T-helper 2 cell (primary cell): ENCODE measurements around the gene SF3A2.
A peak's percentile ranks its signal among the peaks of the same experiment; 100 is the strongest.
"Not testable (repeated sequence)": the region's sequence is repeated elsewhere in the genome, so short reads cannot be mapped to it uniquely, and the experiment has no call there.

Source experiments
- DNase-seq, 5 experiments: peaks; one replicate each; pipeline versions ENCODE4 v3.0.0 to v3.0.0-alpha.2; 2012 to 2022

The SF3A2 gene

DNA sequence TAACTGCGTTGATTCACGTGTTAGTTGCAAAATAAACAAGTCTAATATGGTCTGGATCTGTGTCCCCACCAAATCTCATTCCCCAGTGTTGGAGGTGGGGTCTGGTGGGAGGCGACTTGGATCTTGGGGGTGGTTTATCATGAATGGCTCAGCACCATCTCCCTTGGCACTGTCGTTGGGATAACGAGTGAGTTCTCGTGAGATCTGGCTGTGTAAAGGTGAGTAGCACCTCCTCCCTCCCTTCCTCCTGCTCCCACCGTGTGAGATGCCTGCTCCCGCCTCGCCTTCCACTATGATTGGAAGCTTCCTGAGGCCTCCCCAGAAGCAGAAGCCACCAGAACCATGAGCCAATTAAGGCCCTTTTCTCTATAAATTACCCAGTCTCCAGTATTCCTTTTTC lies 40.5 kb downstream of the SF3A2 start:
- DNase-seq = no peak

DNA sequence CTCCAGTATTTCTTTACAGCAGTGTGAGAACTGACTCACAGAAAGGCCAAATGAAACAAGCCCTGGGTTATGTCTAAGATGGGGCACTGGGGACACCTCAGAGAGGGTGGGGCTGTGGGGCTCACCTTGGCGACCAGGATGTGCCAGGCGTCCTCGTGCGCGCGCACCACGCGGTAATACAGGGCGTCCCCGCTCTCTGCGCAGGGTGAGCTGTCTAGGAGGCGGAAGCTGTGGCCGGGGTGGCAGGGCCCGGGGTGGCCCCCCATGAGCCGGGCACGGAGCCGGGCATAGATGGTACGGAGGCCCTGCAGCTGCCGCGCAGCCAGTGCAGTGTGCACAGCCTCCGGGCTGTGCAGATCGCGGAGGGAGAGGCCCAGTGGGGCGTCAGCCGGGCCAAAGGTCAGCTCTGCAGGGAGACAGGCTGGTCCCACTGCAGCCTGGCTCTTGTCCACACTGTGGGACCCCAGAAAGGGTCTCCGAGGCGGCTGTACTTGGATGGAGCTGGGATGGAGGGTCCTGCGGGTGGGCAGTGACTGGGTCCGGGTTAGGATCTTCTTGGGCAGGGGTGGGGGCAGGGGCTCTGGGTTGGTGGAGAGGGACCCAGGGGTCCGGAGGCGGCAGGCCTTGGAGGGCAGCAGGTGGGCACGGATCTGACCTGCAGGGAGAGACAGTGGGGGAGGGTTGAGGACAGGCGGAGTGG lies 42.0 kb downstream of the SF3A2 start:
- DNase-seq = no peak

DNA sequence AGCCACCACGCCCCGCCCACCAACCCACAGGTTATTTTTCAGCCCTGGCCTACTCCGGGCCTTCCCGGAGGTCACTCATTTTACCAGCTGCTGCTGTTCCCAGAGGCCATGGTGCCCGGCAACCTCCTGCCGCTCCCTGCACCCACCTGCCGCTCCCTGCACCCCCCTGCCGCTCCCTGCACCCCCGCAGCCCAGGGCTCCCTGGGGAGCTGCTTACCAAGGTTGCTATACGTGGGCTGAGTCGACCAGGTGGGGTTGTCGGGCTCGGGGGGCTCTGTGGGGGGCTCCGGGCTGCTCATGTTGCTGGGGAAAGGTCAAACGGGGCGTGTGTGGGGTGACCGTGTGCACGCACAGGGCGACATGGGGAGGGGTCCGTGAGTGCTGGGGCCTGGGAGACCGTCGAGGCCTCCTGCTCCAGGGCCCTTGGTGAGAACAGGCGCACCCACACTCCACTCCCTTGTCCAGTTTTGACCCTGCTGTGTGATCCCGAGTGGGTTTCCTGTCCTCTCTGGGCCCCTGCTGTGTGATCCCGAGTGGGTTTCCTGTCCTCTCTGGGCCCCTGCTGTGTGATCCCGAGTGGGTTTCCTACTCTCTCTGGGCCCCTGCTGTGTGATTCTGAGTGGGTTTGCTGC lies 44.1 kb downstream of the SF3A2 start:
- DNase-seq = no peak

DNA sequence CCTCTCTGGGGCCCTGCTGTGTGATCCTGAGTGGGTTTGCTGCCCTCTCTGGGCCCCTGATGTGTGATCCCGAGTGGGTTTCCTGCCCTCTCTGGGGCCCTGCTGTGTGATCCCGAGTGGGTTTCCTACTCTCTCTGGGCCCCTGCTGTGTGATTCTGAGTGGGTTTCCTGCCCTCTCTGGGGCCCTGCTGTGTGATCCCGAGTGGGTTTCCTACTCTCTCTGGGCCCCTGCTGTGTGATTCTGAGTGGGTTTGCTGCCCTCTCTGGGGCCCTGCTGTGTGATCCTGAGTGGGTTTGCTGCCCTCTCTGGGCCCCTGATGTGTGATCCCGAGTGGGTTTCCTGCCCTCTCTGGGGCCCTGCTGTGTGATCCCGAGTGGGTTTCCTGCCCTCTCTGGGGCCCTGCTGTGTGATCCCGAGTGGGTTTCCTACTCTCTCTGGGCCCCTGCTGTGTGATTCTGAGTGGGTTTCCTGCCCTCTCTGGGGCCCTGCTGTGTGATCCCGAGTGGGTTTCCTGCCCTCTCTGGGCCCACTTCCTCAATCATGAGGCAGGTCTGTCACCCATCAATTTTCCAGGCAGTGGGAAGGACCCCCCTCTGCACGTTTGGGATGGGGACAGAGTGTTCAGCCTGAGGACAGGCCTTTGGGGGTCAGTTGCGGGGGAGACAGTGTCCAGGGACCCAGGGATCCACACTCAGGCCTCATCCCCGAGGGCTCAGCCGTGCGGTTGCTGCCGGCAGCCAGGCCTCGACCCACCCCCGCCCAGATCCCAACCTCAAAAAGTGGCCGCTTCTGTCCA lies 44.8 kb downstream of the SF3A2 start:
- not testable (repeated sequence) for DNase-seq

DNA sequence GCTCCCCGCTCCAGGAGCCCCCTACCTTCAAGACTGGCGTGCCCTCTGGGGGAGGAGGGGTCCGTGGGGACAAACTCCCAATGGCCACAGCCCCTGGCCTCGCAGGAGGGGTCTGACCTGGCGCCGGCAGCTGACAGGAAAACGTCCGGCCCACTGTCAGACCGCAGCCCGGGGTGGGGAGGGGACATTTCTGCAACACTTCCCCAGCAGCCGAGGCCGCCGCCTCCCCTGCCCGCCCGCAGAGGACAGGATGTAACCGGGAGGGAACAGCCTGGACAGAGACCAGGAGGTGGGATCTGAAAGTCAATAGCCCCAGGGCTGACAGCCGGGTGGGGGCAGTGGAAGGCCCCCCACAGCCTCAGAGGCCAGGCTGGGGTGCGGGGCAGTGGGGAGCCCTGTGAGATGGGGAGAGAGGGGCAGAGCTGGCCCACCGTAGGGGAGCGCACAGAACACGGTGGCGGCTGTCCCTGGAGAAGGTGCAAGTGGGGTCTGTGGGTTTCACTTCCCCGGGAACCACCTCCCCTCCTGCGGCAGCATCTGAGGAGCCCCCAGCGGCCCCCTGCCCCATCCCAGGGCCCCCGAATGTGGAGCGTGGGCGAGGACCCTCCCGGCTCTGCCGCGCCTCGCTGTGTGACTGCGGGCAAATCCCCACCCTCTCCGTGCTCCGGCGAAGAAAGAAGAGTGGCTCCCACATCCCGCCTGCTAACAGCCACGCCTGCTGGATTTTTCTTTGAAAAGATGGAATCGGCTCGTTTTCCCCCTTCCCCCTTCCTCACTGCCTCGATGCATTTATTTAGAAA lies 45.6 kb downstream of the SF3A2 start, which contains the start of gene PEAK3:
PEAK3 (minus strand) TSS at position 114 of the 800 bp plus-strand sequence. CDS start 1,244 bp downstream, outside the sequence.
- peak in 2 of 5 experiments; percentile 45 to 46 for DNase-seq

DNA sequence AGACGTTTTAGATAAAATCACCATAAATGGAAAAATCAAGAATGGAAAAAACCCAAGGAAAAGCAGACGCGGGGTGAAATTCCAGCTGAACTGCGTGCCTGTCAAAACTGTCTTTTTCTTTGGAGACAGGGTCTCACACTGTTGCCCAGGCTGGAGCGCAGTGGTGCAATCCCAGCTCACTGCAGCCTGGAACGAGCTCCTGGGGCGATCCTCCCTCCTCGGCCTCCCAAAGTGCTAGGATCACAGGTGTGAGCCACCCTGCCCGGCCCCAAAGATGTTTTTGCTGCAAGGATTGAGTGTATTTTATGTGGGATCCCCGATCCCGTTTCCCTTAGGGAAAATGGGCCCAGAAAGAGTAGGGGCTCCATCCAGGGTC lies 46.2 kb downstream of the SF3A2 start:
- no peak for DNase-seq

DNA sequence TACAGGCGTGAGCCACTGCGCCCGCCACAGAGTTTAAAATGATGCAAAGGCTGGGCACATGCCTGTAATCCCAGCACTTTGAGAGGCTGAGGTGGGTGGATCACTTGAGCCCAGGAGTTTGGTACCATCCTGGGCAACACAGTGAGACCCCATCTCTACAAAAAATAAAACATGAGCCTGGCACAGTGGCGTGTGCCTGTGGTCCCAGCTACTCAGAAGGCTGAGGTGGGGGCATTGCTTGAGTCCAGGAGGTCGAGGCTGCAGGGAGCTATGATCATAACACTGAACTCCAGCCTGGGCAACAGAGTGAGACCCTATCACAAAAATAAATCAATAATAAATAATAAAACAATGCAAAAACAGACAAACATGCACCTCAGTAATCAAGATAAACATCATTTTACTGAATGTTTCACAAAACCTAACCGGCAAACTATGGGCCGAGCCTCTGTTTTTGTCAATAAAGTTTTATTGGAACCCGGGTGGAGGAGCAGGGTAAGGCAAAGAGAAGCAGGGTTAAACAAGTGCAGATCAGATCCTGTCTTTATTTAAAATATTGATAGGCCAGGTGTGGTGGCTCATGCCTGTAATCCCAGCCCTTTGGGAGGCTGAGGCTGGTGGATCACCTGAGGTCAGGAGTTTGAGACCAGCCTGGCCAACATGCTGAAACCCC lies 47.3 kb downstream of the SF3A2 start:
- DNase-seq = no peak

DNA sequence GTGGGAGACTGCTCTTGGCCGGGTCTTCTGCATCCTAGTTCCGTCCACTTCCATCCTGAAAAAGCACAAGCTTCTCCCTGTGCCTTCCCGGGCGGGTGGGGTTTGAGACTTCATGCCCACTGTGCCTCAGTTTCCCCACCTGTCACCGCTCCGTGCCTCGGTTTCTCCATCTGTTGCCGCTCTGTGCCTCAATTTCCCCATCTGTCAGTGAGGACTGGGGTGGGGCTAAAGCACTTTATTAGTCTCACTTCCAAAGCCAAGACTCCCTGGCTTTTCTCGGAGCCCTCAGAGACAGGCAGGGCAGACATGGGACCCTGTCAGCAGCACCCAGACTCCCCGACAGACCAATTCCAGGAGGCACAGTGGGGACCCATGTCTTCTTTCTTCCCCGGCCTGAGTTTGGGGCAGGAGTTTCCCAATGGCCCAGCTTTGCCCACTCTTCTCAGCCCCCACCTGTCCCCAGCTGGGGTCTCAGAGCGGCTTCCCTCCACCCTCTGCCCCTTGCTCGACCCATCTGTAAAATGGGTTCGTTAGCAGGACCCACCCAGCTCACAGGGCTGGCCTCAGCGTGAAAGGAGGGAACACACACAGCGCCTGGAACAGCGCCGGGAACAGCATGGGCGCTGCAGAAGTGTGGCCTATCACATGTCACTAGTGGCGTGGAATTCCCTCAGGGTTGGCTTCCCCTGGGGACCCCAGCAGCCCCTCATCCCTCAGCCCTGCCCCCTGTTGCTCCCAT lies 49.9 kb downstream of the SF3A2 start:
- DNase-seq = no peak

DNA sequence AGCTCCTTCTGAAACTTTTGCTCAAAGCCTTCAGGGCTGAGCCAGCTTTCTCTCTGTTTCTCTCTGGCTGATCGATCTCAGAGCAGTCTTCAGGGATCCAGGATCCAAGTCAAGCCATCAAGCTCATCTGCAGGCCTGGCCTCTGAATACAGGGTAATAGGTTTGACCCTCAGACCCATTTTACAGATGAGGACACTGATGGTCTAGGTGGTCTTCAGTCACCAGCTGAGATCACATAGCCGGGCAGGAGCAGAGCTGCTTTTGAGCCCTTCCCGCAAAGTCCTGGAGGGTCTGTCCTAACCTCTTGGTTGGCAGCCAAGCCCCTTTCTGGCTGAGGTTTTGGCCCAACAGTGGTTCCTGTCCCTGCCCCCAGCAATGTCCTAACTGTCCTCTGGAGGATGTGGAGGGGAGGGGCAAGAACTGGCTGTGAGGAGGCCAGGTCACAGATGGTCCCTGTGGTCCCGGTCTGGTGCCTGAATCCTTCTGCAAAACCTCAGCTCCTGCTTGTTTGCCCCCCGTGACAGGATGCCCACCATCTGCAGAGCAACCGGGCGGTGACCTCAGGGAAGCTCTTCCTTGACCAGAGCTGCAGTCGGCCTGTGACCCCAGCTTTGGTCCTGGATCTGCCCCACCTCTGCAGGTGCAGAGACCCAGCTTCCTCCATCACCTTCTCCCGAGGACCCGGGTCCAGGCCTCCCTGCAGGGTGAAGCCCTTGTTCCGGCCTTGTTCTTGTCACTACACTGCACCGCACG lies 51.1 kb downstream of the SF3A2 start:
- DNase-seq = no peak

DNA sequence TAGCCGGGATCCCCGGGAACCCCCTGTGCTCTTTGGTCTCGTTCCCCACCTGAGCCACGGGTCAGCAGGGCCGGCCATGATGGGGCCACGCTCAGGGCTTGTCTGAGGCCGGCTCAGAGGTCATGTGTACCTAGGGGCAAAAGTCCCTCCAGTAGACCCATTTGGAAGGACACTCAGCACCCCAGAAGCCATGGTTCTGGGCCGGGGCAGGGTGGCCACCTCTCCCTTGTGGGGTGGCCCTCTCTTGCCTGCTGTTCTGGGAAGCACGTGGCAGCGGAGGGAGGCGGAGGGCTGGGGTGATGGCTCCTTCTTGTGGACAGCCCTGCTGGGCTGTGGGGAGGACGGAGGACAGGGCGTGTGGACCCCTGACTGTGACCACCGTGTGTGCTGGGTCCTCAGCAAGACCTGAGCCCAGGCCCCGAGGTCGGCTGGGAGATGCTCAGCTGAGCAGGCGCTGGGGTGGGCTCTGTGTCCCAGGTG lies 51.8 kb downstream of the SF3A2 start:
- DNase-seq = no peak

DNA sequence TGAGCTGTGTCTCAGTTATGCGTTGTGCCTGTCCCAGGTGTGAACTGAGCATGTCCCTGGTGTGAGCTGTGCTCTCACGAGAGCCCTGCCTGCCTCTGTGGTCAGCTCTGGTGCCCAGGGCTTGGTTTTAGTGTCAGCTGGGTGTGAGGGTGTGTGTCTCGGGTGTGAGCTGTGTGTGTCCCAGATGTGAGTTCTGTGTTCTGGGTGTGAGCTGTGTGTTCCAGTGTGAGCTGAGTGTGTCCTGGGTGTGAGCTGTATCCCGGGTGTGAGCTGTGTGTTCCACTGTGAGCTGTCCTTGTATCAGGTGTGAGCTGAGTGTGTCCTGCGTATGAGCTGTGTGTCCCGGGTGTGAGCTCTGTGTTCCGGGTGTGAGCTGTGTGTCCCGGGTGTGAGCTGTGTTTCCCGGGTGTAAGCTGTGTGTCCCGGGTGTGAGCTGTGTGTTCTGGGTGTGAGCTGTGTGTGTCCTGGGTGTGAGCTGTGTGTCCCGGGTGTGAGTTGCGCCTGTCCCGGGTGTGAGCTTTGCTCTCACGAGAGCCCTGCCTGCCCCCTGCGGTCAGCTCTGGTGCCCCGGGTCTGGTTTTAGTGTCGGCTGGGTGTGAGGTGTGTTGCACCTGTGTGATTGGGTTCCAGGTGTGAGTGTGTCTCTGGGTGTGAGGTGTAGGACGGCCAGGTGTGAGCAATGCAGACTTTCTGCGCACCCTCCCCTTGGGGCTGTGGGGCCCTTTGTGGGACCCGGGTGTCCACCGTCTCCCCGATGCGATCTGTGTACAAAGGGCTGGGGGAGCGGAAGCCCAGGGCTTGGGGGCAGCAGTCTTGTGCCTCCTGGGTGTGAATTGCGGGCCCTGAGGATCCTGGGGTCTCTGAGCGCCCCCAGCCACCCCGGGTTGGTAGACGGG lies 52.4 kb downstream of the SF3A2 start:
- no peak for DNase-seq

DNA sequence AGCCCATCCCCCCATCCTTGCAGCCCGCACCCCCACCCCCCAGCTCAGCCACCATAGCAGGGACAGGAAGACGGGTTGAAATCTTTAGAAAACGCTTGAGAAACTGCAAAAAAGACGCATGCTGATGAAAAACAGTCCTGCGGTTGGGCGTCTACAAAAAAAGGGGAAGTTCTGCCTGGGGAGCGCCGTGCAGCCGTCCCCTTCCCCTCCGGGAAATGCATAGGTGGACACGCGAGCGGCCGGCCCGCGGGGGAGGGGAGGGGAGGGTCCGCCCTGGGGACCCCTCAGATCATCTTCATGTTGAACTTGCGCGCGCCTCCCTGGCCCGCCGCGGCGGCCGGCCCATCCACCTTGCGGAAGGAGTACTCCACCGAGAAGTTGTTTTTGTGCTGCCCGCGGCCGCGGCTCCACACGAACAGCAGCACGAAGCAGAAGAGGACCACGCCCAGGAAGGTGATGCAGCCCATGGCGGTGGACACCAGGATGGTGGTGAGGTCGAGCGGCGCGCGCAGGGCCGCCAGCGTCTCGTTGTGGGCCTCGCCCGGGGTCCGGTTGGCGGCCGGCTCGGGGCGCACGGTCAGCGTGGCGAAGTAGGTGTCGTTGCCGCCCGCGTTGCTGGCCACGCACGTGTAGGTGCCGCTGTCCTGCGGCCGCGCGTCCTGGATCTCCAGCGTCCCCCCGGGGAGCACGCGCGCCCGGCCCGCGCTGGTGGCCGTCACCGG lies 53.3 kb downstream of the SF3A2 start:
- peak in 2 of 5 experiments; percentile 41 to 88 for DNase-seq

DNA sequence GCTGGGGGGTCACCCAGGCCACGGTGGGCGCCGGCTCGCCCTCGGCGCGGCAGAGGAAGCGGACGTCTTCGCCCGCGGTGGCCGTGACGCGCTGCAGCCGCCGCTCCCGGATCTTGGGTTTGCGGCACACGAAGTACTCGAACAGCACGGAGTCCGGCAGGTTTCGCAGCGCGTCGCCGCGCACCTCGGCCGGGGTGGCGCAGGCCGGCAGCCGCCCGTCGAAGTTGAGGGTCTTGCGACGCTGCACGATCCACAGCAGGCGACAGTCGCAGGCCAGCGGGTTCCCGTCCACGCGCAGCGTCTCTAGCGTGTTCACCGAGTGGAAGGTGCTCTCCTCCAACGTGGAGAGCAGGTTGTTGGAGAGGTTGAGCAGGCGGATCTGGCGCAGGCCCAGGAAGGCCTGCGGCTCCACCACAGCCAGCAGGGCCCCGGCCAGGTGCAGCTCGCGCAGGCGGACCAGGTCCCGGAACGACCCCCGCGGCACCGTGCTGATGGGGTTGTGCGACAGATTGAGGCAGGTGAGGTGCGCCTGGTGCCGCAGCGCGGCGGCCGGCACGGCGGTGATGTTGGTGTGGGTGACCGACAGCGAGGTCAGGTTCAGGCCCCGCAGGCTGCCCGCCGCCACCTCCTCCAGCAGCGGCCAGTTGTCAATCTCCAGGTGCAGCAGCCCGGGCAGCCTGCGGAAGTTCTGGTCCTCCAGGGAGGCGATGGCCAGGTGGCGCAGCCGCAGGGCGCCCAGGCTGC lies 54.0 kb downstream of the SF3A2 start:
- DNase-seq = peak in 1 of 5 experiments; percentile 55

DNA sequence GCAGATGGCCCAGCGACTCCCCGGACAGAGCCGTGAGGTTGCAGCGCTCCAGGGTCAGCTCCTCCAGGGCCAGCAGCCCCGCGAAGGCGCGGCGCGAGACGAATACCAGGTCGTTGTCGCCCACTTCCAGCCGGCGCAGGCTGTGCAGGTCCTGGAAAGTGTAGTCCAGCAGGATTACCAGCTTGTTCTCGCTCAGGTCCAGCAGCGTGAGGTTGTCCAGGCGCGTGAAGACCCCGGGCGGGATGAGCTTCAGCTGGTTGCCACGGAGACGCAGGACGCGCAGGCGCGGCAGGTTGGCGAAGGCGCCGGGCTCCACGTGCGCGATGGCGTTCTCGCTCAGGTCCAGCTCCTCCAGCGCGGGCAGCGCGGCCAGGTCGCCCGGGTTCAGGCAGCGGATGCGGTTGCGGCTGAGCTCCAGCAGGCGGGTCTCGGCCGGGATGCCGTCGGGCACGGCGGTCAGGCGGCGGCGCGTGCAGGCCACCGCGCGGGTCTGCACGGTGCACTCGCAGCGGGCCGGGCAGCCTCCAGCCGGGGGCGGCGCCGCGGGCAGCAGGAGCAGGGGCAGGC lies 54.6 kb downstream of the SF3A2 start:
- DNase-seq = no peak

DNA sequence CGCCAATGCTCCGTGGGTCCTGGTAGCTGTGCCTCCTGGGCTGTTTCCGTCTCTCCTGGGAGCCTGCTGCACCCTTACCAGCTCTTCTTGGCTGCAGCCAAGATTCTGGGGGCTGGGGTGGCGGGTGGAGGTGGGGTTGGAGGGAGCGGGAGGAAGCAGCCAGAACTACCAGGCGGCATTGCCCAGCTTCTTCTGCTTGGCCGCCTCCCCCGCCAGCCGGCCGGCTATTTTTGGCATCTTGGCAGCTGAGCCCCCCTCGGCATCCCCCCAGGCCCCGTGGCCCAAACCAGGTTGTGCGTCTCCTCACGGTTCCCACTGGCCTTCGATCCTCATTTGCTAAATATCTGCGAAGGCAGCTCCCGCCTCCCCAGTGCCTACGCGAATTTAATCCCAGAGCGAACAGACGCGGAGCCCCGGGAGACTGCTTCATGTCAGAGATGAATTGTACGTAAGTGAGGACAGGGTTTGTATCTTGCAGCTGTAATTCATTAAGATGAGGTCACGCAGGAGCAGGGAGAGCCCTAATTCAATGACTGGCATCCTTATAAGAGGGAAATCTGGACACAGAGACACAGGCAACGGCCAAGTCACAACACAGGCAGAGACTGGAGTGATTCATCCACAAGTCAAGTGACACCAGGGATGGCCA lies 58.2 kb downstream of the SF3A2 start:
- no peak for DNase-seq

DNA sequence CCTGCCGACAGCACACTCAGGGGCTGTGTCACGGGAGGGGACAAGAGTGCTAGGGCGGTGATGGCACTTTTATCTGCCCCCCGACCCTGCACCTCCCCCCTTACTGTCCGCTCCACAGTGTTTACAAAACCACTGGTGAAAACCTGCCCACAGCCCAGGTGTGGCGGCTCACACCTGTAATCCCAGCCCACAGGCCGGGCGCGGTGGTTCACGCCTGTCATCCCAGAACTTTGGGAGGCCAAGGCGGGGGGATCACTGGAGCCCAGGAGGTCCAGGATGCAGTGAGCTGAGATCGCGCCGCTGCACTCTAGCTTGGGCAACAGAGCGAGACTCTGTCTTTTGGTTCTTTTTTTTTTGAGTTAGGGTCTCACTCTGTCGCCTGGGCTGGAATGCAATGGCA lies 59.5 kb downstream of the SF3A2 start:
- DNase-seq = no peak
